GM12801 (cell line): ENCODE data around the gene LDLRAD4.

Source experiments
- TF ChIP-seq, protein P1 (sequence below): IDR thresholded peaks from one replicate; pipeline ENCODE4 v1.5.1; 2011; ENCODE audit warnings: control low read depth; ENCODE audit not compliant: insufficient read length; ENCODE audit errors: extremely low read depth

The LDLRAD4 gene

GRCh38 chr18:13470516-13471197 is 252.1 kb downstream of the LDLRAD4 start:
- TF ChIP-seq, protein P1, sequence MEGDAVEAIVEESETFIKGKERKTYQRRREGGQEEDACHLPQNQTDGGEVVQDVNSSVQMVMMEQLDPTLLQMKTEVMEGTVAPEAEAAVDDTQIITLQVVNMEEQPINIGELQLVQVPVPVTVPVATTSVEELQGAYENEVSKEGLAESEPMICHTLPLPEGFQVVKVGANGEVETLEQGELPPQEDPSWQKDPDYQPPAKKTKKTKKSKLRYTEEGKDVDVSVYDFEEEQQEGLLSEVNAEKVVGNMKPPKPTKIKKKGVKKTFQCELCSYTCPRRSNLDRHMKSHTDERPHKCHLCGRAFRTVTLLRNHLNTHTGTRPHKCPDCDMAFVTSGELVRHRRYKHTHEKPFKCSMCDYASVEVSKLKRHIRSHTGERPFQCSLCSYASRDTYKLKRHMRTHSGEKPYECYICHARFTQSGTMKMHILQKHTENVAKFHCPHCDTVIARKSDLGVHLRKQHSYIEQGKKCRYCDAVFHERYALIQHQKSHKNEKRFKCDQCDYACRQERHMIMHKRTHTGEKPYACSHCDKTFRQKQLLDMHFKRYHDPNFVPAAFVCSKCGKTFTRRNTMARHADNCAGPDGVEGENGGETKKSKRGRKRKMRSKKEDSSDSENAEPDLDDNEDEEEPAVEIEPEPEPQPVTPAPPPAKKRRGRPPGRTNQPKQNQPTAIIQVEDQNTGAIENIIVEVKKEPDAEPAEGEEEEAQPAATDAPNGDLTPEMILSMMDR, result no peak

GRCh38 chr18:13471198-13471845 is 252.8 kb downstream of the LDLRAD4 start:
- TF ChIP-seq, protein P1, result no peak

DNA sequence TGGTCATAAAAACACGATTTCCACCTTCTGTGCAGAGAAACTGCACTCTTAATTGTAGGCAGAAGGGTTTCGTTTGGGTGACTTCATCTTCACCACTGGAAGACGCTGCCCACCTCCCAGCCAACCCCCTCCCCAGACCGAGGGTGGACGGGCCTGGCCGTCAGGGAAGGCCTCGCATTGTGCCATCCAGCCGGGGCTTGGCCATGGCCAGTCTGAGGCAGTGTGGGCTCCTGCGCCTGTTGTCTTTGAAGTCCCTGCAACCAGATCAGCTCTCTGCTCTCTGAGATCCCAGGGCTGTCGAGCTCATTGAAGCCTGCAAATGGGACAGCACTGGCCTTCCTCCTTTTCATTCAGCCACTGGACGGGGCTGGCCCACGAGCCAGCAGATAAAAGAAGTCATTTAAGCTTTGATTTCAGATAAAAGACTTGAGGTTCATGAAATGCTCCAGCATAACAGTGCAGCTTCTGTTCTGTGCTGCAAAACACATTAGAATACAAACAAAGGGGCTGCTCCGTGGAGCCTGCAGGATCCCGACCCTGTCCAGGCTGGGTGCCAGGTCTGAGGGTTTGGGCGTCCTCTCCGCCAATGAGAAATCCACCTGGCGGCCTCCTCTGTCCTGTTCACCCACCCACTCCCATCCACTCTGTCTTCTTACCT is 253.5 kb downstream of the LDLRAD4 start:
- TF ChIP-seq, protein P1, result no peak

DNA sequence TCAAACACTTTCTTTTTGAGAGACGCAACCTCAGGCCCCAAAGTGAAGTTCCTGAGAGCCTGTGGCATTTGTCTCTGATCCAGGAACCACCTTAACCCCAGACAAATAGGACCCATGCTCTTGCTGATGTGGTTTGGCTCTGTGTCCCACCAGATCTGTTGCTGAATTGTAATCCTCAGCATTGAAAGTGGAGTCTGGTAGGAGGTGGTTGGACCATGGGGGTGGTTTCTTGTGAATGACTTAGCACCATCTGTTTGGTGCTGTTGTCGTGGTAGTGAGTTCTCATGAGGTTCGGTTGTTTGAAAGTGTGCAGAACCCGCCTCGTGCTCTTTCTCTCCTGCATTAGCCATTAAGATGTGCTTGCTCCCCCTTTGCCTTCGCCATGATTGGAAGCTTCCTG is 255.2 kb downstream of the LDLRAD4 start:
- TF ChIP-seq, protein P1, result no peak

- TF ChIP-seq, protein P1, result no peak
Observed at GRCh38 chr18:13474336-13474735, 255.8 kb downstream of the LDLRAD4 start.

- TF ChIP-seq, protein P1, result no peak
Observed at GRCh38 chr18:13474907-13475545, 256.5 kb downstream of the LDLRAD4 start.

DNA sequence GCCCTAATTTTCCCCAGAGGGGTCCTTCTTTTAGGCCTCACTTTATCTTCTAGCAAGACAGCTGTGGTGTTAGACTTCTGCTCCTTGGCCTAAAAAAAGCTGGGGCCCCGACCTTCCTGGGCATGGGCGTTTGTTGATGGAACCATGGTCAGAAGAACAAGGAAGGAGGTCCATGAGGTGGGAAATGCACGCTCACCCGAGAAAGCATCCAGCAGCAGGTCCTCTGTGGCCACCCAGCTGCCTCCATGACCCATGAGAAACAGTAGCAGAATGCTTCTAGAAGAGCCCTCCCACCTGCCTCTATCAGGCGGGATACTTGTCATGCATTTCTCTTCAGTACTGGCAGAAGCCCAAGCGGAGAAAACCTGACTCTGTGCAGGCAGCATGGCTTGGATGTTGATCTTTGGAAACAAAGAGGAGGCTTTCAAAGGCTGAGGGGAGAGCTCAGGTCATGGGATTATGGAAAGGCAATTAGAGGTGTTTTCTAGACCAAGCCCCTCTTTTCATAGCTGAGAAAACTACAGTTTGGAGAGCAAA is 258.7 kb downstream of the LDLRAD4 start:
- TF ChIP-seq, protein P1, result no peak
